Cardiac muscle cell (in vitro differentiated cells and primary cell): ENCODE results near the gene BLOC1S3. TPM values are rescaled to one million over a fixed set of nuclear protein-coding genes. Genes with fewer than 3 reads are reported as not detected.

Experiments used
- DNase-seq, 2 donors: peaks; one replicate each; pipeline versions ENCODE4 v3.0.0 to v3.0.0-alpha.2; 2010 to 2017; ENCODE audit warnings: low read depth in 1 of 2, low spot score in 1 of 2
- H3K27ac ChIP-seq: fragments of 200-600 bp; sonication (generic); 2 replicates; pipeline ENCODE4 v1.5.1; 2016
- H3K27me3 ChIP-seq: fragments of 200-600 bp; sonication (generic); 2 replicates; pipeline ENCODE4 v1.6.0; 2016; ENCODE audit warnings: control low read depth
- H3K36me3 ChIP-seq: fragments of 200-600 bp; sonication (generic); 2 replicates; pipeline ENCODE4 v1.5.1; 2016; ENCODE audit warnings: control low read depth
- H3K4me1 ChIP-seq: fragments of 200-600 bp; sonication (generic); 2 replicates; pipeline ENCODE4 v1.8.1; 2017; ENCODE audit warnings: low read depth, mild to moderate bottlenecking, mixed run types
- H3K4me3 ChIP-seq: fragments of 200-600 bp; sonication (generic); 2 replicates; pipeline ENCODE4 v1.5.1; 2016; ENCODE audit warnings: mild to moderate bottlenecking
- H3K9me3 ChIP-seq: fragments of 200-600 bp; sonication (generic); 2 replicates; pipeline ENCODE4 v1.5.1; 2017; ENCODE audit warnings: low read depth, mild to moderate bottlenecking, control low read depth
- polyA plus RNA-seq: library from polyadenylated mRNA; unstranded; fragments of >200 nt; fragmentation: Nextera tagmentation; extraction: Ambion mirVana; gene quantifications from 2 replicates; pipeline ENCODE4 v1.2.1, GENCODE V29; 2016
- total RNA-seq: library from RNA; depleted of rRNA; stranded (reverse); fragments of >200 nt; gene quantifications from 2 replicates; pipeline ENCODE4 v1.2.3, GENCODE V29; 2016
- TF ChIP-seq, protein P1 (sequence below): IDR thresholded peaks from 2 replicates; pipeline ENCODE4 v1.5.1; 2012; ENCODE audit warnings: low read depth, mild to moderate bottlenecking, low read length

BLOC1S3 gene
- total and polyA plus RNA-seq, 2 experiments from 2014 or later = 6.5 to 8.2 TPM

DNA sequence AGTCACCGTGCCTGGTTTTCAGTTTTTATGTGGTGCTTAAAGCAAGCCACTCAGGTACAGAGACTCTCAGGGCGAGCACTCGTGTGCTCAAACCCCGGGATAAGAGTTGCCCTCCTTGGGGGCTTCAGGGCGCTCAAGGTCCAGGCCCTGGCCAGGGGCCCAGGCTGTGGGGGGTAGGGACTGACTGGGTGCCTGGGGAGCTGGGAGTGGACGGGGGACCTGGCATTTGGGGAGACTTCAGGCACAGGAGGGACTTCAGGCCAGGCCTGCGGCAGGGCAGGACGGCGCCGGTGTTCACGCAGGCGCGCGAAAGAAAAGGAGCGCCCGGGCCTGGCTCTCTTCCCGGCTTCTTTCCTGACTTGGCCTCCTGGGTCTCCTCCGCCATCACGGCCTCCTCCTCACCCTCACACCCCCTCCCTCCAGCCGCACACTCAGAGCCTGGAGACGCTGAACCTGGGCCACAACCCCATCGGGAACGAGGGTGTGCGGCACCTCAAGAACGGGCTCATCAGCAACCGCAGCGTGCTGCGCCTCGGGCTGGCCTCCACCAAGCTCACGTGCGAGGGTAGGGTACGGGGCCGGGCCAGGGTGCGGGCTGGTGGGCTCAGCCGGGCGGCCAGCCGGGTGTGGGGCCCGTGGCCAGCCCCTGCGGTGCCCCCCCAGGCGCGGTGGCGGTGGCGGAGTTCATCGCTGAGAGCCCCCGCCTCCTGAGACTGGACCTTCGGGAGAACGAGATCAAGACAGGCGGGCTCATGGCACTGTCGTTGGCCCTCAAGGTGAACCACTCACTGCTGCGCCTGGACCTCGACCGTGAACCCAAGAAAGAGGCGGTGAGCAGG, 33.9 kb upstream of the BLOC1S3 start:
- no peaks in the 10 kb centered on the region for H3K9me3 ChIP-seq
- peaks cover 6% of the 10 kb centered on the region for H3K4me1 ChIP-seq
- no peak overlapping the region for H3K4me3 ChIP-seq
- H3K27me3 ChIP-seq = no peaks in the 10 kb centered on the region
- H3K36me3 ChIP-seq = peaks cover 7% of the 10 kb centered on the region
- H3K27ac ChIP-seq = no peak overlapping the region
- DNase-seq = no peak
- TF ChIP-seq, protein P1, sequence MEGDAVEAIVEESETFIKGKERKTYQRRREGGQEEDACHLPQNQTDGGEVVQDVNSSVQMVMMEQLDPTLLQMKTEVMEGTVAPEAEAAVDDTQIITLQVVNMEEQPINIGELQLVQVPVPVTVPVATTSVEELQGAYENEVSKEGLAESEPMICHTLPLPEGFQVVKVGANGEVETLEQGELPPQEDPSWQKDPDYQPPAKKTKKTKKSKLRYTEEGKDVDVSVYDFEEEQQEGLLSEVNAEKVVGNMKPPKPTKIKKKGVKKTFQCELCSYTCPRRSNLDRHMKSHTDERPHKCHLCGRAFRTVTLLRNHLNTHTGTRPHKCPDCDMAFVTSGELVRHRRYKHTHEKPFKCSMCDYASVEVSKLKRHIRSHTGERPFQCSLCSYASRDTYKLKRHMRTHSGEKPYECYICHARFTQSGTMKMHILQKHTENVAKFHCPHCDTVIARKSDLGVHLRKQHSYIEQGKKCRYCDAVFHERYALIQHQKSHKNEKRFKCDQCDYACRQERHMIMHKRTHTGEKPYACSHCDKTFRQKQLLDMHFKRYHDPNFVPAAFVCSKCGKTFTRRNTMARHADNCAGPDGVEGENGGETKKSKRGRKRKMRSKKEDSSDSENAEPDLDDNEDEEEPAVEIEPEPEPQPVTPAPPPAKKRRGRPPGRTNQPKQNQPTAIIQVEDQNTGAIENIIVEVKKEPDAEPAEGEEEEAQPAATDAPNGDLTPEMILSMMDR = no peak

DNA sequence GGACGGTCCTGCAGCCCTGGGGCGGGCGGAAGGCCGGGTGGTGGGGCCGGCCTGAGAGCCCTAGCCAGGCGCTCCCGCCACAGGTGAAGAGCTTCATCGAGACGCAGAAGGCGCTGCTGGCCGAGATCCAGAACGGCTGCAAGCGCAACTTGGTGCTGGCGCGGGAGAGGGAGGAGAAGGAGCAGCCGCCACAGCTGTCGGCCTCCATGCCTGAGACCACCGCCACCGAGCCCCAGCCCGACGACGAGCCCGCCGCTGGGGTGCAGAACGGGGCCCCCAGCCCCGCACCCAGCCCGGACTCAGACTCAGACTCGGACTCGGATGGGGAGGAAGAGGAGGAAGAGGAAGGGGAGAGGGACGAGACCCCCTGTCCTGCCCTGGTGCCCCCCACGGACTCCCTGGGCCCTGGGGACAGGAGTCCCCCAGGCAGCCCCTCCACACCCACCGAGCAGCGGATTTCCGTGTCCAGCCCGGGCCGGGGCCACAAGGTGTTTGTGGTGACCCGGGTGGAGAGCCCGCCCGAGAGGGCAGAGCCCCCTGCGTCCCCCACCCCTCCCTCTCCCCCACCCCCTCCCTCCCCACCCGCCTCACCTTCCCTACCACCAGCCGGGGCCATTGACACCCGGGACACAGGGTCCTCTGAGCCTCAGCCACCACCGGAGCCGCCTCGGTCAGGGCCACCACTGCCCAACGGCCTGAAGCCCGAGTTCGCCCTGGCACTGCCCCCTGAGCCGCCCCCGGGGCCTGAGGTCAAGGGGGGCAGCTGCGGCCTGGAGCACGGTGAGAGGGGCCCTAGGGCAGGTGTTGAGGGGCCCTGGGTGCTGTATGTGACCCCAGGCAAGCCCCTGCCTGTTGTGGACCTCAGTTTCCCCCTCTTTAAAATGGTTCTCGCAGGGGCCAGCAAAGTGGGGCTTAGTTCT, 33.1 kb upstream of the BLOC1S3 start:
- no peak for DNase-seq
- H3K4me1 ChIP-seq = peaks cover 14% of the 10 kb centered on the region
- no peaks in the 10 kb centered on the region for H3K27me3 ChIP-seq
- no peak overlapping the region for H3K4me3 ChIP-seq
- TF ChIP-seq, protein P1 = no peak
- H3K9me3 ChIP-seq = no peaks in the 10 kb centered on the region
- H3K36me3 ChIP-seq = peaks cover 7% of the 10 kb centered on the region
- H3K27ac ChIP-seq = peak overlapping the region; percentile 34

DNA sequence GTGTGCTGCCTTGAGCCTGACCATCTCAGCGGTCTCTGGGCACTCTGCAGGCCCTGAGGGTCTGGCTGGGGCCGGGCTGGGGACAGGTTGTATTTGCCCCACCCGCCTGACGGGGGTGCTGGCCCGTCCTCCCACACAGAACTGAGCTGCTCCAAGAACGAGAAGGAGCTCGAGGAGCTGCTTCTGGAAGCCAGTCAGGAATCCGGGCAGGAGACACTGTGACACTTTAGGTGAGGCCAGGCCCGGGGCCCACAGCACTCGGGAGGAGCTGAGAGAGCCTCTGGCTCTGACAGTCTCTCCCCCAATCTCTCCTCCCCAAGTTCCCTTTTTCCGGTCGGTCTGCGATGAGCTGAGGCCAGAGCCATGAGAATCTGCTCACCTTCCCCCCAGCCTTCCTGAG, 32.3 kb upstream of the BLOC1S3 start:
- no peak for DNase-seq
- no peaks in the 10 kb centered on the region for H3K27me3 ChIP-seq
- no peaks in the 10 kb centered on the region for H3K9me3 ChIP-seq
- no peak overlapping the region for H3K4me3 ChIP-seq
- peaks cover 15% of the 10 kb centered on the region for H3K4me1 ChIP-seq
- TF ChIP-seq, protein P1 = no peak
- peak overlapping the region; percentile 34 for H3K27ac ChIP-seq
- H3K36me3 ChIP-seq = peaks cover 7% of the 10 kb centered on the region

DNA sequence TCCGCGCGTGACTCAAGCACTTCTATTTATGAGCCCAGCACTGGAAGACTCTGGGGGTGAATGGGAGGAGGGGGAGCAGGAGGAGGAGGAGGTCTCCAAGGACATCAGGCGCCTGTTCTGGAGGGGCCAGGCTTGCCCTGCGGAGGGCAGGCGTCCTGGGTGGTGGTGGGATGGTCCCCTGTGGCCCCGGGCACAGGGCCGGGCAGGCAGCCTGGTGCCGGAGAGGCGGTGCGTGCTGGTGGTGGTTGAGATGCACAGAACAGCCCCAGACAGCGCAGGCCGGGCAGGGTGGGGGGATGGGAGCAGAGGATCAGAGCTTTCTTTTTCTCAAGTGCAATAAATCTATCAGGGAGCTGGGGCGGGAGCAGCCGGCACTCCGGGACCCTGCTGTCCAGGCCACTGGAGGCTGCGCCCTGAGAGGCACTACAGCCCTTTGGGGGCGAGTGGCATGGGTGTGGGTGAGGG, 31.8 kb upstream of the BLOC1S3 start:
- Histone ChIP-seq H3K27me3 (peaks cover 4% of the 10 kb centered on the region), H3K4me3 (no peak overlapping the region), H3K36me3 (peaks cover 7% of the 10 kb centered on the region), H3K9me3 (no peaks in the 10 kb centered on the region), H3K27ac (peak overlapping the region; percentile 34), H3K4me1 (peaks cover 15% of the 10 kb centered on the region)
- no peak for DNase-seq
- TF ChIP-seq, protein P1 = no peak

DNA sequence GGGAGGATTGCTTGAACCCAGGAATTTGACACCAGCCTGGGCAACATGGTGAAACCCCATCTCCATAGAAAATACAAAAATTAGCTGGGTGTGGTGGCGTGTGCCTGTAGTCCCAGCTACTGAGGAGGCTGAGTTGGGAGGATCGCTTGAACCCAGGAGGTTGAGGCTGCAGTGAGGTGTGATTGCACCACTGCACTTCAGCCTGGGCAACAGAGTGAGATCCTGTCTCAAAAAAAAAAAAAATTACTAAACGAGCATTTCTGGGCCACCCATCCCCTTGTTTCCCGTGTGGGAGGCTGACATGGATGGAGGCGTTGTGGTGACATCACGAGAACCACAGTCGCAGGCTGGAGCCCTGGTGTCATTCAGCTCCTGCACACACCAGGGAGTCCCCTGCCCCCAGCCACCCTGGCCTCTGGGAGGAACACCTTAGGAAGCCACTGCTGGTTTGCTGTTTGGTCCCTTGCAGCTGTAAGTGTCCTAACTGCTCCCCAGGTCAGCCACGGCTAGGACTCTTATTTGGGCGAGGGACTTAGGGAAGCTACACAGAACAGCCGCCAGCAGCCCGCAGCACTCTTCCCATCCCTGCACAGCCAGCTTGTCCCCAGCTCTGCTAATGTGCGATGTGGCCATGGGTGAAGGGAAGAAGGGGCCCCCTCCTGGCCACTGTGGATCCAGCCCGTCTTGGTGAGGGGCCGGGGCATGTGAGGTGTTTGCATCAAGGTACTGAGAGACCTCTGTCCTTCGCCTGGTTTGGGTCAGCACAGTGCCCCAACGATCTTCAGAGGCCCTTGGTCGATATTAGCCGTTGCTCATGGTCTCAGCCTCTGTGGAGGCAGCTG, 30.5 kb upstream of the BLOC1S3 start:
- DNase-seq = no peak
- Histone ChIP-seq H3K9me3 (no peaks in the 10 kb centered on the region), H3K27ac (no peak overlapping the region), H3K36me3 (no peaks in the 10 kb centered on the region), H3K27me3 (peaks cover 17% of the 10 kb centered on the region), H3K4me1 (peaks cover 15% of the 10 kb centered on the region), H3K4me3 (no peak overlapping the region)
- TF ChIP-seq, protein P1 = no peak
